Measurements from ENCODE around the gene PARD3.

DNA sequence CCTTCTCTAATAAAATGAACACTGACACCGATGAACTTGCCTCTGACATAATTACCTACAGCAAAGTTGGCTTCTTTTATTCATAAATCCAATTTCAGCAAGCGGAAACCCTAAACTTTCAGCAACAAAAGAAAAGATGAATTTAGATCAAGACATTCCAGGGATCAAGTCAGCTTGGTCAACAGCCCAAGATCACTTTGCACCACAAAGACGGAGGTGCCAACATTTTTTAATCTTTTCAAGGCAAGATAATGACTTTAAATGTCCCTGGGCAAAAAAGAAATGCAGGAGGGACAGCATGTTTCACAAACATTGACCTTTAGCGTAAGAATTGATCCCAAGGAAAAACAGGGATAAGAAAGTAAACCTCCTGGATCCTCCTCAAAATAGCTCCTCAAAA is 636.9 kb downstream of the PARD3 start:
- TF ChIP-seq SMC3 (conservative IDR thresholded peaks at IDR 0.05; ENCODE audit: poor library complexity): no peak
- TF ChIP-seq CTCF (IDR thresholded peaks at IDR 0.05; ENCODE audit: poor library complexity, severe bottlenecking): no peak
- TF ChIP-seq POLR2AphosphoS5 (IDR thresholded peaks at IDR 0.05): no peak
- TF ChIP-seq EP300 (conservative IDR thresholded peaks at IDR 0.05; ENCODE audit: poor library complexity, severe bottlenecking): no peak
- no peak for TF ChIP-seq RAD21 (conservative IDR thresholded peaks at IDR 0.05)
- TF ChIP-seq TAF1 (IDR thresholded peaks at IDR 0.05; ENCODE audit: low read depth): no peak
- TF ChIP-seq, protein P1, sequence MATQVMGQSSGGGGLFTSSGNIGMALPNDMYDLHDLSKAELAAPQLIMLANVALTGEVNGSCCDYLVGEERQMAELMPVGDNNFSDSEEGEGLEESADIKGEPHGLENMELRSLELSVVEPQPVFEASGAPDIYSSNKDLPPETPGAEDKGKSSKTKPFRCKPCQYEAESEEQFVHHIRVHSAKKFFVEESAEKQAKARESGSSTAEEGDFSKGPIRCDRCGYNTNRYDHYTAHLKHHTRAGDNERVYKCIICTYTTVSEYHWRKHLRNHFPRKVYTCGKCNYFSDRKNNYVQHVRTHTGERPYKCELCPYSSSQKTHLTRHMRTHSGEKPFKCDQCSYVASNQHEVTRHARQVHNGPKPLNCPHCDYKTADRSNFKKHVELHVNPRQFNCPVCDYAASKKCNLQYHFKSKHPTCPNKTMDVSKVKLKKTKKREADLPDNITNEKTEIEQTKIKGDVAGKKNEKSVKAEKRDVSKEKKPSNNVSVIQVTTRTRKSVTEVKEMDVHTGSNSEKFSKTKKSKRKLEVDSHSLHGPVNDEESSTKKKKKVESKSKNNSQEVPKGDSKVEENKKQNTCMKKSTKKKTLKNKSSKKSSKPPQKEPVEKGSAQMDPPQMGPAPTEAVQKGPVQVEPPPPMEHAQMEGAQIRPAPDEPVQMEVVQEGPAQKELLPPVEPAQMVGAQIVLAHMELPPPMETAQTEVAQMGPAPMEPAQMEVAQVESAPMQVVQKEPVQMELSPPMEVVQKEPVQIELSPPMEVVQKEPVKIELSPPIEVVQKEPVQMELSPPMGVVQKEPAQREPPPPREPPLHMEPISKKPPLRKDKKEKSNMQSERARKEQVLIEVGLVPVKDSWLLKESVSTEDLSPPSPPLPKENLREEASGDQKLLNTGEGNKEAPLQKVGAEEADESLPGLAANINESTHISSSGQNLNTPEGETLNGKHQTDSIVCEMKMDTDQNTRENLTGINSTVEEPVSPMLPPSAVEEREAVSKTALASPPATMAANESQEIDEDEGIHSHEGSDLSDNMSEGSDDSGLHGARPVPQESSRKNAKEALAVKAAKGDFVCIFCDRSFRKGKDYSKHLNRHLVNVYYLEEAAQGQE (IDR thresholded peaks at IDR 0.05; ENCODE audit: borderline replicate concordance): no peak
